HTERT RPE-1 (cell line): ENCODE data around the gene SAMD11.
"Not testable (repeated sequence)": the region's sequence is repeated elsewhere in the genome, so short reads cannot be mapped to it uniquely, and the experiment has no call there.

Experiments used
- in situ Hi-C: fragments of 300-500 bp; cut with MboI; formaldehyde crosslinking; loops from 4 replicates; pipeline ENCODE4 v1.14.3; 2020; ENCODE audit warnings: low sequenced_read_pairs

SAMD11 gene

DNA sequence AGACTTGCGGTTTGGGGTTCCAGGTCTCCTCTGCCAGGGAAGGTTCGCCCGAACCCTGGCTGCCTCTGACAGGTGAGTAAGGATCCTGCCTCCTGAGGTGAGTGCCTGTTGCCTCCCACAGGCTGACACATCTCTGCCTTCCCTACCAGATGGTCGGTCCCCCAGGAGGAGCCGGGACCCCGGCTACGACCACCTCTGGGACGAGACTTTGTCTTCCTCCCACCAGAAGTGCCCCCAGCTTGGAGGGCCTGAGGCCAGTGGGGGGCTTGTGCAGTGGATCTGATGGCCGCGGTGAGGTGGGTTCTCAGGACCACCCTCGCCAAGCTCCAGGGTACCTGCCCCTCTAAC lies 50.5 kb downstream of the SAMD11 start:
- in situ Hi-C loops, result no loop called here

DNA sequence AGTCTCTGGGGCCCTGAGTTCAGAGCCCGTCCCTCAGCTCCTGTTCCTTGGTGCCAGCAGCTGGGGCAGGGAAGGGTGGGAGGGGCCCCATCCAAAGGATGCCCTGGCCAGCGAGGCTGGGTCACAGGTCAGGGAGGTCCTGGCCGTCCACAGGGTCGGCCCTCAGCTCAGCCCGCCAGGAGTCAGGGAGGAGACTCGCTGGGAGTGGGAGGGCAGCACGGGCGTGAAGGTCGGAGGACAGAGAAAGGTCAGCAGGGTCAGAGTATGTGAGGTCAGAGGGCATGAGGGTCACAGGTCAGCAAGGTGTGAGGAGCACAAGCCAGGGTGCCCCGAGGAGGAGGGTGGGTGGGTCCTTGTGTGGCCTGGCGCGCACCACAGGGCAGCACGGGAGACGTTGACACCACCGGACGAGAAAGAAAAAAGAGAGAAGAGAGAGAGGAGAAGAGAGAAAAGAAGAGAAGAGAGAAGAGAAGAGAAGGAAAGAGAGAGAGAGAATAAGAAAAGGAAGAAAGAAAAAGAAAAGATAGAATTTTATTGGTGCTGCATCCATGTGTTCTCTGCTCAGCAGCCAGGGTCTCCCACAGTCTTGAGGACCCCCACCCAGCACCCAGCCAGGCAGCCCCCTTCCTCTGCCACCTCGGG lies 51.1 kb downstream of the SAMD11 start:
- in situ Hi-C loops, result no loop called here

GRCh38 chr1:975365-975764 lies 51.6 kb downstream of the SAMD11 start:
- in situ Hi-C loops, result no loop called here

DNA sequence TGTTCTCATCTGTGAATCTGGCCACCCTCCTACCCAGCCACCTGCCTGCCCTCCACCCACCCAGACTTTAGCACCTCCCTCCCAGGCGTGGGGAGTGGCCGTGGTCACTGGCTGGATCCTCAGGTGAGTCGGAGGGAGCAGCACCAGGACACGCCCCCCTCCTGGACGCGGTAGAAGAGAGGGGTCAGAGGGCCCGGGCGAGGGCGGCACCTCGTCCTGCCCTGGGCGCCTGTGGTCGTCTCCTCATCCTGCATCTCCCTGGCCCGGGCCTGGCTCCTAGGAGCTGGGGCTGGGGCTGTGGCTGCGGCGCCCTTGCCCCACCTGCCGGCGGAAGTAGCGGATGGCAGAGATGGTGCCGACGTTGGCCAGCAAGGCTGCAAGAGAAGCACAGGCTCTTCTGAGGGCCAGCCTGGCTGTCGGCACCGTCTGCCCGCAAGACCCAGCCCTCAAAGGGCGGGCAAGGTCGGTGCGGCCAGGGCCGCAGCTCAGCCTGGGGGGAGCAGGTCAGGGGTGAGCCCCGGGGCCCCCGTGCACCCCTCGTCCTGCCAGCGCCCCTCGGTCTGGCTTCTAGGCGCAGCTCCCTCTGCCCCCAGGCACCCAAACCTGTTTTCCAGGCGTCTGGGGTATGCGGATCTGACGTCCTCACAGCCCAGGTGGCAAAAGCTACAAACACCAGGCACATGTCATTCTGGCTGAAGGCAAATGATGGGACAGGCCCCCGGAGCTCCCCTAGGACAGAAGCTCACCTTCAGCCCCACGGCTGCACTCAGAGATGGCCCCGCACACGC lies 52.4 kb downstream of the SAMD11 start:
- in situ Hi-C loops, result no loop called here

- in situ Hi-C loops, result not testable (repeated sequence)
These were observed 53.1 kb downstream of the SAMD11 start for GRCh38 chr1:976791-977190.

GRCh38 chr1:978069-978834 lies 54.5 kb downstream of the SAMD11 start:
- in situ Hi-C loops, result no loop called here

DNA sequence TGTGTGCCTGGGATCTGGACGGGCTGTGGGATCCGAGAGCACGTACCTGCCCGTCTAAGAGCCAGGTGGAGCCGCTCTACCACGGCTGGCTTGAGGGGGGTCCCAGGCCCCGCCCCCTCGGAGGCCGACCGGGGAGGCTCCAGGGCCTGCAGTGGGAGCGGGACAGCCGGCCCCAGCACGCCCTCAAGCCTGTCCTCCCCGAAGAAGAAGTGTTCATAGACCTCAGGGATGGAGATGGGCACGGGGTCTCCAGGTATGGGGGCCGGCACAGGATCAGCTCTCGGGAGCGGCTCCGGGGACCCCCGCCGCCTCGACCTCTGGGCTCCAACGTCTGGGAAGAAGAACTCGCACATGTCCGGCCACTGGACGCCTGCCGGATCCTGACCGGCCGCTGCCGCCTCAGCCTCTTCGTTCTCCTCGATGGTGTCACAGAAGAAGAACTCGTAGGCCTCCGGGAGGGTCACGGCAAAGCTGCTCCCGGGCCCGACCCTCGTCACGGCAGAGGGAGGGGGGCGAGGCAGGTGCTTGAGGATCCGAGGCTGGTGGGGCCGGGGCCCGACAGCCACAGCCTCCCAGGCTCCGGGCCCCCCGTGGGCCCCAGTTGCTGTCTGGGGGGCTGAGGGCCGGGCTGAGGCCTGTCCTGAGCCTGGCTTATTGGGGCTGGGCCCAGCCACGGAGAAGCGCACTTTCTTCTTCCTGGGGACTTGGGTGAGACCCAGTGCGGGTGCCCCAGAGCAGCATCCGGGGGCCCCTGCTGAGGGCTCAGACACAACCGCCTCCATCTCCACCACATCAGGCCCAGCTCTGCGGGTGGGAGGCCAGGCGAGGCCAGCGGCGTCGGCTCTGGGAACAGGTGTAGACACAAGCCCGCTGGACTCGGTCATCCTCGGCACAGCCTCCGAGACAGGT lies 55.4 kb downstream of the SAMD11 start:
- in situ Hi-C loops, result no loop called here

- in situ Hi-C loops, result no loop called here
These were observed 56.0 kb downstream of the SAMD11 start for GRCh38 chr1:979744-980072.

DNA sequence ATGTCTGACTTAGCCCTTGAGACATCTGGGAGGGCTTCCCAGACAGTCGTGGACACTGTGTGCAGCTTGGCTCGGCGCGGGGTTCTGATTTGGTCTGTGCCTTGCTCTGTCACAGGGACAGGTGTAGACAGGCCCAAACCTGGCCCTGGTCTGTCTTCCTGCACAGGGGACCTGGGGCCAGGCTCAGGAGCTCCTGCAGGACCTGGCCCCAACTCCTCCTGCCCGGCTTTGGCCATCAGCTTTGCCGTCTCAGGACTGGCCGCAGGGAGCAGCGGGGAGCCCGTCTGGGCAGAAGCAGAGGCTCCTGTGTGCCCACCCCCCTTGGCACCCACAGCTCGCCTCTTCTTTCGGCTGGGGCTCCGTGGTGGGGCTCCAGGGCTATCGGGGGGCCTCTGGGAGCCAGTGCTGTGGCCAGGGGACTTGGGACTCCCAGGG lies 56.4 kb downstream of the SAMD11 start:
- in situ Hi-C loops, result no loop called here

GRCh38 chr1:980602-981395 lies 57.1 kb downstream of the SAMD11 start:
- in situ Hi-C loops, result no loop called here

GRCh38 chr1:981491-981954 lies 57.8 kb downstream of the SAMD11 start:
- in situ Hi-C loops, result no loop called here

DNA sequence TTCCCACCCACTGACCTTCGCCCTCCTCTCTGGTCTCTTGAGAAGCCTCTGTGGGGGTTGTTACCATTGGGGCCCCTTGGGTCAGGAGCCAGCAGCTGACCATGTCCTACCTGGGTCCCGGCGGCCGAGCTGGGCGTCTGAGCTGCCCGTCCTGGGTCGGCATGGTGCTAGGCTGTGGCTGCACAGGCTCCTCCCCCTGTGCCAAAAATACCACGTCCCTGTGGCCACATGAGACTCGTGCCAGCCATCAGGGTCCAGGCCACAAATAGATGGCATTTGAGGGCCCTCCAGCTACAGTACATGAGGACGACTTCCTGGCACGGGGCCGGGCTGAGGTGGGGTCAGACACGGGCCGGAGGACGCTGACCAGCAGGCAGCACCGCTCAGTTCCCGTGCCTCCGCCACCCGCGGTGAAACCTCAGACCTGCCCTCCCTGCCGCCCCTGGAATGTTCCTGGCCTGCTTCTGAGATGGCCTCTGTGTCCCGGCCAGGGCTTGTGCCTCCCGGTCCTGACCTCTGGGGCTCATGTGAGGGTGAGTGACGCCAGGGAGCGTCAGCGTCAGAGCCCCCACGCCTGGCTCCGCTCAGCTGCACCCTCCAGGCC lies 58.3 kb downstream of the SAMD11 start, which contains the start of gene PERM1:
Gene PERM1, minus strand, starts transcription at position 139 of the 604 bp plus-strand sequence. CDS start 1,064 bp downstream, outside the sequence.
- in situ Hi-C loops, result no loop called here

GRCh38 chr1:982765-983436 lies 59.2 kb downstream of the SAMD11 start:
- in situ Hi-C loops, result no loop called here

- in situ Hi-C loops, result no loop called here
These were observed 60.2 kb downstream of the SAMD11 start for GRCh38 chr1:983798-984475.

- in situ Hi-C loops, result no loop called here
These were observed 60.7 kb downstream of the SAMD11 start for GRCh38 chr1:984476-984814.

- in situ Hi-C loops, result no loop called here
These were observed 61.4 kb downstream of the SAMD11 start for GRCh38 chr1:985126-985525.

DNA sequence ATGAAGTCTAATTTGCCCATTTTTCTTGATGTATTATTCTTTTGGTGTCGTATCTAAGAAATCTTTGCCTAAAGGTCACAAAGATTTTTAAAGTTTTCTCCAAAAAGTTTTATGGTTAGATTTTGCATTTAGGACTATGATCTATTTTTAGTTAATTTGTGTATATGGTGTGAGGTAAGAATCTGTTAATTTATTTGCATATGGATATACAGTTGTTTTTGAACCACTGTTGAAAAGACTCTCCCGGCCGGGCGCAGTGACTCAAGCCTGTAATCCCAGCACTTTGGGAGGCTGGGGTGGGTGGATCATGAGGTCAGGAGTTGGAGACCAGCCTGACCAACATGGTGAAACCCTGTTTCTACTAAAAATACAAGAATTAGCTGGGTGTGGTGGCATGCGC lies 64.3 kb downstream of the SAMD11 start:
- in situ Hi-C loops, result not testable (repeated sequence)

DNA sequence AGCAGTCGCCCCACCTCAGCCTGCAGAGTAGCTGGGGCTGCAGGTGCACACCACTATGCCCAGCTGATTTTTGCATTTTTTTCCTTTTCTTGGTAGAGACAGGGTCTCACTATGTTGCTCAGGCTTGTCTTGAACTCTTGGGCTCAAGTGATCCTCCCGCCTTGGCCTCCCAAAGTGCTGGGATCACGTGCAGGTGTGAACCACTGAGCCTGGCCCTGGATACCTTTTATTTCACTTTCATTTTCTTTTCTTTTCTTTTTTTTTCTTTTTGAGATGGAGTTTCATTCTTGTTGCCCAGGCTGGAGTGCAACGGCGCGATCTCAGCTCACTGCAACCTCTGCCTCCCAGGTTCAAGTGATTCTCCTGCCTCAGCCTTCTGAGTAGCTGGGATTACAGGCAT lies 67.6 kb downstream of the SAMD11 start:
- in situ Hi-C loops, result not testable (repeated sequence)

DNA sequence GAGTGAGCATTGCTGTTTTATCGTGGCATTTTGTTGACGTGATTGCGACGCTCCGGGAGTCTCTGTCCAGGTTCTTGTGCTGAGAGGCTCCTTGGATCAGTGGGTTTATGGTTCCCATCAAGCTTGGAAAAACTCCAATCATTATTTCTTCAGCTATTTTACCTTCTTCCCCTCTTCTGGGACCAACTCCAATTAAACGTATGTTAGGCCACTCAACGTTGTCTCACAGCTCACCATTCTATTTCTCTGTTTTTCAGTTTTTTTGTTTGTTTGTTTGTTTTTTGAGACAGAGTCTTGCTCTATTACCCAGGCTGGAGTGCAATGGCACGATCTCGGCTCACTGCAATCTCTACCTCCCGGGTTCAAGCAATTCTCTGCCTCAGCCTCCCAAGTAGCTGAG lies 68.2 kb downstream of the SAMD11 start:
- in situ Hi-C loops, result no loop called here
